Erythroblast (primary cell): Measurements from ENCODE around the gene OSR1.

Source experiments
- GATA1 ChIP-seq: IDR thresholded peaks from 2 replicates; pipeline ENCODE4 v1.6.1; 2011; ENCODE audit warnings: low read depth, mild to moderate bottlenecking, control low read depth, low read length, moderate library complexity
- POLR2A ChIP-seq: IDR thresholded peaks from 2 replicates; pipeline ENCODE4 v1.6.1; 2011; ENCODE audit warnings: mild to moderate bottlenecking, low read length

DNA sequence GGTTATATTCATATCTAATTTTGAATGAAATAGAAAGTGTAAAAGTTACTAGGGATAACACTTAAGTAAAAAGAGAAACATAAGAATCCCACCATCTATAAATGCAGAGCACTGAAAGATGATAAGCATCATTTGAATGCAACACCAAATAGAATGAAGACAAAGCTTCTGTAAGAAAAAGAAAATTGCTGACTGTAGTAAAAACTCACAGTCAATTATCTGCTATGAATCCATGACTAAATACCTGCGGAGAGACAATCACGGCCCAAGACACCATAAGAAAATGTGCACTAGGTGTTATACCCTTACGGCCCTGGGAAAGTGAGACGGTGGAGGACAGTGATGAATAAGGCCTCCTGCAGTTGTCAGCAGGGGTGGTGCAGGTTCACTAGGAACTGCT is 45.4 kb upstream of the OSR1 start:
- TF ChIP-seq POLR2A (no peak), GATA1 (no peak)
